ENCODE results near the gene PERM1. TPM values are rescaled to one million over a fixed set of nuclear protein-coding genes. Genes with fewer than 3 reads are reported as not detected.

PERM1 gene
- total RNA-seq, 1 donor from 2014 or later = not detected

DNA sequence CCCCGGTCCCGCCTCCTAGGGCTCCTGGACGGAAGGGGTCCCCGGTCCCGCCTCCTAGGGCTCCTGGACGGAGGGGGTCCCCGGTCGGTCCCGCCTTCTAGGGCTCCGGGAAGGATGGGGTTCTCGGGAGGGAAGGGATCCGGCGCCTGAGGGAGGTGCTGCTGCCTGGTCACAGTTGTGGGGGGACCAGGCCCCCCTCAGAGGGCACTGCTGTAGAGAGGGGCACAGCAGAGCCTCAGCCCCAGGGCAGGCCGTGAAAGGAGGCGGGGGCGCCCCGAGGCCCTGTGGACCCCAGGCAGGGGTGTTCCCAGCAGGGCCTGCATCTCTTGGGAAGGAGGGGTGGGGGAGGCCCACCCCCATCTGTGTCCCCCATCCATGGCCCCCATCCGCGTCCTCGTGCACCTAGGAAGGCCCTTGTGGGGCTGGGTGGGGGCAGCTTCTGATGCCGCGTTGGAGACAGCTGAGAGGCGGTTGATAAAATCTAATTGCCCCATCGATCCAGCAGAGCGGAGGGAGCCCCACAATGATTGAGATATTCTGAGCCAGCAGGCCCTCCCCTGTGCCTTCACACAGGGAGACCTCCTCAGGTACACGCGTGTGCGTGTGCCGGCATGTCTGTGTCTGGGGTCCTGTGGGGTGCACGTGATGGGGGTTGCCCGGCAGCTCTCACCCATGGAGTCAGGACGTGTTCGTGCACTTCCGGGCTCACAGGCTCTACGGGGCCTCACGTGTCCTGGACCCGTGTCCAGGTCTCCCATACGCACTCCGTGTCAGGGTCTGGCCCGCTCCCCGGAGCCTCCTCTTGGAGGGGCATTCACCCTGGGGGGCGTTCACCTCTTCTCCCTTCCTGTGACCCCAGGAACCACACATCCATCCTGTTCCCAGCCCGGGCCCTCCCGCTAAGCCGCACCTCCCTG, 45.3 kb downstream of the PERM1 start:
- peaks cover 9% of the 10 kb centered on the region for H3K4me1 Mint-ChIP-seq
- POLR2A ChIA-PET = no interaction called here
- H3K27ac Mint-ChIP-seq = no peak overlapping the region
- CTCF ChIA-PET = no interaction called here
- H3K36me3 Mint-ChIP-seq (ENCODE audit: low read depth) = no peaks in the 10 kb centered on the region
- no peak for ATAC-seq (ENCODE audit: low read depth)
- no peaks in the 10 kb centered on the region for H3K9me3 Mint-ChIP-seq
- no peak for DNase-seq
- intact Hi-C loops (cut with micrococcal nuclease) = no loop called here
- TF ChIP-seq CTCF (IDR thresholded peaks at IDR 0.05) = no peak
- H3K4me3 Mint-ChIP-seq = no peak overlapping the region
- H3K27me3 Mint-ChIP-seq = peaks cover 37% of the 10 kb centered on the region

DNA sequence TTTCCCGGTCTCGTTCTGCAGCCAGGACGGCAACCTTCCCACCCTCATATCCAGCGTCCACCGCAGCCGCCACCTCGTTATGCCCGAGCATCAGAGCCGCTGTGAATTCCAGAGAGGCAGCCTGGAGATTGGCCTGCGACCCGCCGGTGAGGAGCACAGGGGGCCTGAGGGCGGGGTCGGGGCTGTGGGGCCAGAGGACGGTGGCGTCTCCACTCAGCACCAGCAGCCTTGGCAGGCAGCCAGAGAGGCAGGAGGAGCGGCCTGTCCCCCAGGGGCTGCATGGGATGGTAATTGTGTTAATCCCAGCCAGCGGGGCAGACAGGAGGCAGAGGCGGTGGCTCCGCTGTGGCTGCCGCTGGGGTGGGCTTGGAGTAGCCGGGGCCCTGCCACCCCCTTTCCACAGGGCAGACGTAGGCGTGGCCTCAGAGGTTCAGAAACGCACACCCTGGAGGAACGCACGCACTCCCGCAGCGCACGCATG, 46.1 kb downstream of the PERM1 start:
- Mint-ChIP-seq H3K27ac (no peak overlapping the region), H3K4me1 (peaks cover 3% of the 10 kb centered on the region), H3K36me3 (ENCODE audit: low read depth) (no peaks in the 10 kb centered on the region), H3K4me3 (no peak overlapping the region), H3K27me3 (peaks cover 39% of the 10 kb centered on the region), H3K9me3 (no peaks in the 10 kb centered on the region)
- intact Hi-C loops (cut with micrococcal nuclease) = no loop called here
- ChIA-PET POLR2A (no interaction called here), CTCF (no interaction called here)
- no peak for ATAC-seq (ENCODE audit: low read depth)
- no peak for TF ChIP-seq CTCF (IDR thresholded peaks at IDR 0.05)
- DNase-seq = no peak

- ChIA-PET CTCF (no interaction called here), POLR2A (no interaction called here)
- Mint-ChIP-seq H3K36me3 (ENCODE audit: low read depth) (no peaks in the 10 kb centered on the region), H3K27me3 (peaks cover 39% of the 10 kb centered on the region), H3K4me3 (no peak overlapping the region), H3K4me1 (no peaks in the 10 kb centered on the region), H3K9me3 (no peaks in the 10 kb centered on the region), H3K27ac (no peak overlapping the region)
- DNase-seq (no peak), ATAC-seq (ENCODE audit: low read depth) (no peak)
- intact Hi-C loops (cut with micrococcal nuclease) = no loop called here
- no peak for TF ChIP-seq CTCF (IDR thresholded peaks at IDR 0.05)
These were observed 46.7 kb downstream of the PERM1 start for GRCh38 chr1:934991-935750.

DNA sequence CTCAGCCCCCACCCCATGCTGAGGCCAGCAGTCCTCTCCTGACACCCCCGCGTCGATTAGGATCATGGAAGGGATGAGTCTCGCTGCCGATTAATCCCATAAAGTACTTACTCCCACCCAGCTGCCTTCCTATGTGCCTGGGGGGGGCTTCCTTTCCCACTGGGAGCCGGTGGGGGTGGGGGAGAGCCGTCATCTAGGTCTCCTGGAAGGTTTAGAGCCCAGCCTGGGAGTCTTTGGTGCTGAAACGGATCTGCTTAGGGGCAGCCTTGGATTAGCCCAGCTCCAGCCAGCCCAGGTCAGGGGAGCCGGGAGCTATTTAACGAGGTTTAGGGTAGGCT, 48.3 kb downstream of the PERM1 start:
- DNase-seq (no peak), ATAC-seq (ENCODE audit: low read depth) (no peak)
- no peaks in the 10 kb centered on the region for H3K4me1 Mint-ChIP-seq
- peaks cover 36% of the 10 kb centered on the region for H3K27me3 Mint-ChIP-seq
- TF ChIP-seq CTCF (IDR thresholded peaks at IDR 0.05) = no peak
- ChIA-PET POLR2A (no interaction called here), CTCF (no interaction called here)
- no peaks in the 10 kb centered on the region for H3K36me3 Mint-ChIP-seq (ENCODE audit: low read depth)
- H3K9me3 Mint-ChIP-seq = no peaks in the 10 kb centered on the region
- intact Hi-C loops (cut with micrococcal nuclease) = no loop called here
- no peak overlapping the region for H3K4me3 Mint-ChIP-seq
- no peak overlapping the region for H3K27ac Mint-ChIP-seq
